Measurements from ENCODE around the gene KPNA1. TPM values are rescaled to one million over a fixed set of nuclear protein-coding genes. Genes with fewer than 3 reads are reported as not detected.

KPNA1 gene
- total and polyA plus RNA-seq, 2 of the 13 experiments (the other 11 are each of a cell fraction or from before 2014, with no cell fraction given): 15.4 to 30.0 TPM

- TF ChIP-seq, protein P1, sequence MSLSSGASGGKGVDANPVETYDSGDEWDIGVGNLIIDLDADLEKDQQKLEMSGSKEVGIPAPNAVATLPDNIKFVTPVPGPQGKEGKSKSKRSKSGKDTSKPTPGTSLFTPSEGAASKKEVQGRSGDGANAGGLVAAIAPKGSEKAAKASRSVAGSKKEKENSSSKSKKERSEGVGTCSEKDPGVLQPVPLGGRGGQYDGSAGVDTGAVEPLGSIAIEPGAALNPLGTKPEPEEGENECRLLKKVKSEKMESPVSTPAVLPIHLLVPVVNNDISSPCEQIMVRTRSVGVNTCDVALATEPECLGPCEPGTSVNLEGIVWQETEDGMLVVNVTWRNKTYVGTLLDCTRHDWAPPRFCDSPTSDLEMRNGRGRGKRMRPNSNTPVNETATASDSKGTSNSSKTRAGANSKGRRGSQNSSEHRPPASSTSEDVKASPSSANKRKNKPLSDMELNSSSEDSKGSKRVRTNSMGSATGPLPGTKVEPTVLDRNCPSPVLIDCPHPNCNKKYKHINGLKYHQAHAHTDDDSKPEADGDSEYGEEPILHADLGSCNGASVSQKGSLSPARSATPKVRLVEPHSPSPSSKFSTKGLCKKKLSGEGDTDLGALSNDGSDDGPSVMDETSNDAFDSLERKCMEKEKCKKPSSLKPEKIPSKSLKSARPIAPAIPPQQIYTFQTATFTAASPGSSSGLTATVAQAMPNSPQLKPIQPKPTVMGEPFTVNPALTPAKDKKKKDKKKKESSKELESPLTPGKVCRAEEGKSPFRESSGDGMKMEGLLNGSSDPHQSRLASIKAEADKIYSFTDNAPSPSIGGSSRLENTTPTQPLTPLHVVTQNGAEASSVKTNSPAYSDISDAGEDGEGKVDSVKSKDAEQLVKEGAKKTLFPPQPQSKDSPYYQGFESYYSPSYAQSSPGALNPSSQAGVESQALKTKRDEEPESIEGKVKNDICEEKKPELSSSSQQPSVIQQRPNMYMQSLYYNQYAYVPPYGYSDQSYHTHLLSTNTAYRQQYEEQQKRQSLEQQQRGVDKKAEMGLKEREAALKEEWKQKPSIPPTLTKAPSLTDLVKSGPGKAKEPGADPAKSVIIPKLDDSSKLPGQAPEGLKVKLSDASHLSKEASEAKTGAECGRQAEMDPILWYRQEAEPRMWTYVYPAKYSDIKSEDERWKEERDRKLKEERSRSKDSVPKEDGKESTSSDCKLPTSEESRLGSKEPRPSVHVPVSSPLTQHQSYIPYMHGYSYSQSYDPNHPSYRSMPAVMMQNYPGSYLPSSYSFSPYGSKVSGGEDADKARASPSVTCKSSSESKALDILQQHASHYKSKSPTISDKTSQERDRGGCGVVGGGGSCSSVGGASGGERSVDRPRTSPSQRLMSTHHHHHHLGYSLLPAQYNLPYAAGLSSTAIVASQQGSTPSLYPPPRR (CRISPR knock-in tag; IDR thresholded peaks at IDR 0.05; ENCODE audit: borderline replicate concordance): peak; percentile 54
- TF ChIP-seq NR2F6 (IDR thresholded peaks at IDR 0.05) (peak; percentile 50; the same call in 1 of the 2 replicates), NR2F6 (CRISPR knock-in tag; IDR thresholded peaks at IDR 0.05) (no peak), EHMT2 (IDR thresholded peaks at IDR 0.05; ENCODE audit: borderline replicate concordance, low read depth, low read length) (no peak), ZNF7 (CRISPR knock-in tag; IDR thresholded peaks at IDR 0.05) (peak; percentile 8; the same call in 1 of the 2 replicates), SRY (CRISPR knock-in tag; IDR thresholded peaks at IDR 0.05) (peak; percentile 89), CBX1 (IDR thresholded peaks at IDR 0.05; ENCODE audit: low read depth) (peak; percentile 59), ATF1 (CRISPR knock-in tag; IDR thresholded peaks at IDR 0.05) (0 out of 2 replicates have a peak, but pooled peaks have one; percentile 40), KLF6 (CRISPR knock-in tag; IDR thresholded peaks at IDR 0.05) (0 out of 2 replicates have a peak, but pooled peaks have one; percentile 35), RELA (CRISPR knock-in tag; IDR thresholded peaks at IDR 0.05) (0 out of 2 replicates have a peak, but pooled peaks have one; percentile 41), DRAP1 (CRISPR knock-in tag; IDR thresholded peaks at IDR 0.05) (peak; percentile 88), NFKB2 (CRISPR knock-in tag; IDR thresholded peaks at IDR 0.05; ENCODE audit: borderline replicate concordance) (peak; percentile 83; the same call in 1 of the 2 replicates), ZNF580 (CRISPR knock-in tag; IDR thresholded peaks at IDR 0.05; ENCODE audit: borderline replicate concordance, low read depth) (peak; percentile 86; the same call in 1 of the 2 replicates), HINFP (CRISPR knock-in tag; IDR thresholded peaks at IDR 0.05; ENCODE audit: low read depth) (peak; percentile 99), THRA (CRISPR knock-in tag; IDR thresholded peaks at IDR 0.05; ENCODE audit: borderline replicate concordance) (peak; percentile 19), HOXD1 (CRISPR knock-in tag; IDR thresholded peaks at IDR 0.05) (peak; percentile 80)
- TF ChIP-seq, protein P2, sequence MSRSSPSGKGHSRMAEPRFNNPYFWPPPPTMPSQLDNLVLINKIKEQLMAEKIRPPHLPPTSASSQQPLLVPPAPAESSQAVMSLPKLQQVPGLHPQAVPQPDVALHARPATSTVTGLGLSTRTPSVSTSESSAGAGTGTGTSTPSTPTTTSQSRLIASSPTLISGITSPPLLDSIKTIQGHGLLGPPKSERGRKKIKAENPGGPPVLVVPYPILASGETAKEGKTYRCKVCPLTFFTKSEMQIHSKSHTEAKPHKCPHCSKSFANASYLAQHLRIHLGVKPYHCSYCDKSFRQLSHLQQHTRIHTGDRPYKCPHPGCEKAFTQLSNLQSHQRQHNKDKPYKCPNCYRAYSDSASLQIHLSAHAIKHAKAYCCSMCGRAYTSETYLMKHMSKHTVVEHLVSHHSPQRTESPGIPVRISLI (CRISPR knock-in tag; IDR thresholded peaks at IDR 0.05; ENCODE audit: borderline replicate concordance): peak; percentile 55; the same call in 1 of the 2 replicates
- TF ChIP-seq, protein P3, sequence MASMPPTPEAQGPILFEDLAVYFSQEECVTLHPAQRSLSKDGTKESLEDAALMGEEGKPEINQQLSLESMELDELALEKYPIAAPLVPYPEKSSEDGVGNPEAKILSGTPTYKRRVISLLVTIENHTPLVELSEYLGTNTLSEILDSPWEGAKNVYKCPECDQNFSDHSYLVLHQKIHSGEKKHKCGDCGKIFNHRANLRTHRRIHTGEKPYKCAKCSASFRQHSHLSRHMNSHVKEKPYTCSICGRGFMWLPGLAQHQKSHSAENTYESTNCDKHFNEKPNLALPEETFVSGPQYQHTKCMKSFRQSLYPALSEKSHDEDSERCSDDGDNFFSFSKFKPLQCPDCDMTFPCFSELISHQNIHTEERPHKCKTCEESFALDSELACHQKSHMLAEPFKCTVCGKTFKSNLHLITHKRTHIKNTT (CRISPR knock-in tag; IDR thresholded peaks at IDR 0.05): no peak
Measured at GRCh38 chr3:122382888-122383666, 131.7 kb downstream of the KPNA1 start, which contains the start of gene MIX23 (continued).

Measured in HepG2 (cell line).